Cerebellar cortex (tissue), 1 donor: ENCODE measurements around the gene ZNF511.

Experiments
- DNase-seq: peaks from one replicate; pipeline ENCODE4 v3.0.0-alpha.2; 2015; ENCODE audit warnings: low spot score

ZNF511 gene

DNA sequence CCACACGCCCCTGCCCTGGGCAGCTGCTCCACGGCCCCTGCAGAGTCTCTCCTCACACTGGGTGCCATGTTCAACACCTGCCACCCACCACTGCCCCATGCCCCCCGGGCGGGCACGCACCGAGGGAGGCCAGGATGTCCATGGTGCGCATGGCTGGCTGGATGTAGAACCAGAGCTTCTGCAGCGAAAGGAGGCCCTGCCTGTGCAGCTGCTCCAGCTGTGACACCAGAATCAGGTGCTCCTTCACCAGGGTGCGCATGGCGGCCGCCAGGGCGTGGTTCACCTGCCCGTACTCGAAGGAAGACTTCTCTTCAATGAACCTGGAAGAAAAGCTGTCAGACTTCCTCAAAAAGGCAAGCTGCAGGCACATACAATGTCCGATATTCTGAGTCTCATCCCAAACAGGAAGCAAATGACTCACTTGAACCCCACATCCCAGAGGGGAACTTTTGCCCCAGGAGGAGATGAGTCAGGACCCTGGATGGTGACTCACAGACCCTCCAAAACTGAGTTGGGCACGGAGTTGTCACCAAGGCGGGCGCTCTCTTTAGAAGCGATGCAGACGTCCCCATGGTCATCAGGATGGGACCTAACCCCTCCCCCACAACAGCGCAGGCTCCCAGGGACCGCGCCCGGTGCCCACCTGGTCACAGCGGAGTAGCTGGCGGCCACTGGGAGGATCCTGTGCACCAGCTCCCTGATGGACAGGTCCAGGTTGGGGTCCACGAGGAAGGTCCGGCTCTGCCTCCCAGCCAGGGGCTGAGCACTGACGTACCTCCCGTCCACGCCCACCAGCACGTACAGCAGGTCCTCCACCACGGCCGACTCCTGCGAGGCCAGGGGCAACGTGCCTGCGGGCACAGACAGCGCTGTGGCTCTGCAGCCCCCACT, 15.6 kb upstream of the ZNF511 start:
- DNase-seq: no peak

DNA sequence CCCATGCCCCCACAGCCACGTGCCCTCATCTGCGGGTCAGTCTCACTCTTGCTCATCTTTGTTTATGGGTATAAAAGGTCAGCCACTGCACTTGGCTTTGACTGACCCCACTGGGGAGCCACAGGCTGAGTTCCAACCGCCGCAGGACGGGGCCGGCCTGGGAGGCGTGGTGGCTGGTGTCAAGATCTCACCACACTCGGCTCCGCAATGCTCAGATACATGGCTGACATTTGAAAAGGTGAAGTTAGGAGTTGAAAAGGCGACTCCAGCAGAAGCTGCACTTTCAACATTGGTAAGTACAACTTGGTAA, 14.9 kb upstream of the ZNF511 start:
- DNase-seq: no peak

- no peak for DNase-seq
Measured at GRCh38 chr10:133294189-133294588, 14.5 kb upstream of the ZNF511 start.

DNA sequence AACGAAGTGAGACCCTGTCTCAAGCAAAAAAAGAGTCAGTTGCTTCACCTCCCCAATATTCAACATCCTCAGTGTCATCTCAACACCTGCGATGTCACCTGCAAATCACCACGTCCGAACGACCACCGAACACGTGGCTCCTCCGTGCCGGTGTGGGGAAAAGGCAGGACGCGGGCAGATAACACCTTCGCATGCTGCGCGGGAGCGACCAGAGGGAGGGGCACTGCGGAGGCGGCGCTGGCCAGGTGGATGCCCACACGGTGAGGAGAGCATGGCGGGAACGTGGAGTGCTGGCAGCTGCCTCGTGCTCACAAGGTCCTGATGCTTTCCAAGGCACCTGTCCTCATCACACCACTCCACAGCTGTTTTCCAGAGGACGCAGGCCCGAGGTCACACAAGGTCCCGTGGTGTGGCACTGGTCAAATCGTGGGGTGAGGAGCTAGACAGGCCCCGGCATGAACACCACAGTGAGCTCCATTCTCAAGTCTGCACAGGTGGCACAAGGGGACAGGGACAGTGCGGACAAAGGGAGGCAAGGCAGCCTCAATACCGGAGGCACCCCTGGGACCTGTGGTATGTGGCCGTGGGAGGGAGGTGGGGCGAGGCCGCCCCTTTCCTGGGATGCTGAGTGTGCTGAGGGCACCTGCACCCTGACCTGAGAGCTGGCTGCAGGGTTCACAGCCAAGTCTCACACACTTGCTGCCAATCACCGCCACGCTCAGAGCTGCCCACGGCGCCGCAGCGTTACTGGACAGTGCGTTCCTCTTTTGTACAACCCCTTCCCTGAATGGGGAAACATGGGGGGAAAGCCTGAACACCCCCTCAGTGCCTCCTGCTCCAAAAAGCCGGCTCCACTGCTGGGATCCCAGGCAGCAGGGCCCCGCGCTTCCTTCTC, 13.0 kb upstream of the ZNF511 start:
- DNase-seq: no peak

GRCh38 chr10:133297504-133297903, 11.2 kb upstream of the ZNF511 start:
- DNase-seq: no peak

GRCh38 chr10:133298466-133298865, 10.2 kb upstream of the ZNF511 start:
- no peak for DNase-seq

- DNase-seq: no peak
Measured at GRCh38 chr10:133299224-133299623, 9.5 kb upstream of the ZNF511 start.

DNA sequence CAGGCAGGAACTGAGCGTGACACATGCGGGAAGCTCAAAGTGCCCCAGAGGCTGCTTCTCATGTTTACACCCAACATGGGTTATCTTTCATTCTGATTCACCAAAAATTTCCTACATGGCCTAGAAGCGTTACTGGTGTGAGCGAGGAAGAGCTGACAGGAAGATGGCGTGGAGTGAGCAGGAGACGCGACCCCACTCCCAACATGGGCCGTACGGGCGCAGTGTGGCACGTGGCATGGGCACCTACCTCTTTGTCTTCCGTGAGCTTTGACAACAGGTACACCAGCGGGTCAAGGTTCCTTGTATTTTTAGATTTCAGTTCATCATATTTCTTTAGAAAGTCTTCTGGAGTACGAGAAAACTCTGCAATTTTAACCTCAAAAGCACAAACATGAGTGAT, 9.0 kb upstream of the ZNF511 start:
- DNase-seq: no peak

DNA sequence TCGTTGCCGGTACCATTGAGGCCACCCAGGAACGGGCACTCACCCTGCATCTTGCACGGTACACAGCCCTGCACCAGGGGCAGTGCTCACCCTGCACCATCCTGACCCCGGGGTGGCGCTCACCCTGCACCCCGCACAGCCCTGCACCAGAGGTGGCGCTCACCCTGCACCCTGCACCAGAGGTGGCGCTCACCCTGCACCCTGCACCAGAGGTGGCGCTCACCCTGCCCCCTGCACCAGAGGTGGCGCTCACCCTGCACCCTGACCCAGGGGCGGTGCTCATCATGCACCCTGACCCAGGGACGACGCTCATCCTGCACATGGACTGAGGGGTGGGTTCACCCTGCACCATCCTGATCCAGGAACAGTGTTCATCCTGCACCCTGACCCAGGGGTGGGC, 6.5 kb upstream of the ZNF511 start:
- no peak for DNase-seq

DNA sequence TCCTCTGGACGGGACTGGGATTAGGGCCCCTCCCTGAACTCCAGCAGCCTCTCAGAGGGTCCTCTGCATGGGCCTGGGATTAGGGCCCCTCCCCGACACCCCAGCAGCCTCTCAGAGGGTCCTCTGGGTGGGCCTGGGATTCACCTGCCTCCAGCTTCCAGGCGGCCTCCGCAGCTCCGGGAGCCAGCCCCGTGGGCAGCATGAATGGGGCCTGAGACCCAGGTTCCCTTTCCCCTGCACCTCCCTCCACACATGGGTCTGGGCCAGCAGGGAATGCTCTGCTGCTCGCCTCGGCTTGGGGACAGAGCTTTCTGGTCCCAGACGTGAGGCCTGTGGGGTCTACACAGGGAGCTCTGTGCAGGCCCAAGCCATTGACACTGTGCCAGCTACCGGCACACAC, 5.5 kb upstream of the ZNF511 start:
- no peak for DNase-seq

GRCh38 chr10:133306097-133306476, 2.6 kb upstream of the ZNF511 start:
- no peak for DNase-seq

DNA sequence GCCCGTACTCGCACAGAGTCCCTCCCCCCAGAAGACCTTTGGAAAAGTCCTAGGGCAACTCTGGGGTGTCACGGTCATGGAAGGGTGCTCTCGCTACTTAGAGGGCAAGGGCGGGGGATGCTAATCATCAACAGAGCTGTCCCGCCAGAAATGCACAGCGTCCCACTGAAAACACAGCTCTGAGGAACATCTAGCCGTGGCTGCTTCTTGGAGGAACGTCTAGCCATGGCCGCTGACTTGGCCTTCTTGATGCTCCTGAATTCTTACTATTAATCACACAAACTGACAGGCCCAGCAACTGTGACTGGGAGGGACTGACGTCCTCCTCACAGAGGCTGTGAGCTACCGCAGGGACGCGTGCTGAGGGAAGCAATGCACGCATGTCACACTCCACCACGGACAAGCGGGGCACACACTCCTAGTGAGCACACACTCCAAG, 1.8 kb upstream of the ZNF511 start:
- no peak for DNase-seq

- peak; percentile 78 for DNase-seq
Measured at GRCh38 chr10:133307776-133308420, 816 bp upstream of the ZNF511 start.

DNA sequence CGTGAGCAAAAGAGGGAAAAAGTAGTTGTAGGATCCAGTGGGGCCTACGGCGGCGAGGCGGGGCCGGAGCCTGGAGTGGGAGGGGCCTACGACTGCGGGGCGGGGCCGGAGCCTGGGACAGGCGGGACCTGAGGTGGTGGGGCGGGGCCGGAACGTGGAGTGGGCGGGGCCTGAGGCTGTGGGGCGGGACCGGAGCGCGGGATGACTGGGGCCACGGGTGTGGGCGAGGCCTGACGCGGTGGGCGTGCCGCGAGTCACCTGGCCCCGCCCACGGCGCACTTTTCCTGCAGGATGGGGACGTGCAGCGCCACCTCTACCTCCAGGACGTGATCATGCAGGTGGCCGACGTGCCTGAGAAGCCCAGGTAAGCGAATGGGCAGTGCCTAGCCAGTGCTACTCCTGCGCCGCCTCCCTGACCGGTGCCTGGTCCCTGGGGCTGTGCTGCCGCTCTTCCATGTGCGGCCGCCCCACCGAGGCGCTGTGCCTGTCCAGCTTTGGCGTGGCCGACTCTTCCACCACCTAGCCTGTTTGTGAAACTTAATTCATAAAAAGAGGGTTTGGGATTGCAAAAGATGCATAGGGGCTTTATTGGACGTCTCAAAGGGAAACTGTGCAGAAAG, 496 bp downstream of the ZNF511 start:
- DNase-seq: peak; percentile 86

GRCh38 chr10:133309720-133310398, 1.1 kb downstream of the ZNF511 start:
- no peak for DNase-seq

DNA sequence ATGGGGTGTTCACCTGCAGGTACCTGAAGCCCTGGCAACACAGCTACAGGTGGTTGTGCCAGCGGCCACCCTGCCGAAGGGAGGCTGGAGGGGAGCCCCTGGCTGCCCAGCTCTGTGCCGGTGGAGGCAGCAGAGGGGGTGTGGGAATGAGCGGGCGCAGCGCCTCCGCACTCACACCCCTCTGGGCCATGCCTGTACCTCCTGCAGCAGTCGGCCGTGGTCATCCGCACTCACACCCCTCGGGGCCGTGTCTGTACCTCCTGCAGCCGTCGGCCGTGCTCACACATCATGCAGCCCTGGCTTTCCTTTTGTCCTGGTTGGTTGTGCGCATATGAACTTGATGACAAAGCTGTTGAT, 1.7 kb downstream of the ZNF511 start:
- DNase-seq: no peak

GRCh38 chr10:133310789-133311188, 2.1 kb downstream of the ZNF511 start:
- no peak for DNase-seq

GRCh38 chr10:133311570-133311969, 2.9 kb downstream of the ZNF511 start:
- no peak for DNase-seq

GRCh38 chr10:133312016-133312768, 3.5 kb downstream of the ZNF511 start:
- no peak for DNase-seq

GRCh38 chr10:133312769-133313145, 4.0 kb downstream of the ZNF511 start:
- no peak for DNase-seq

DNA sequence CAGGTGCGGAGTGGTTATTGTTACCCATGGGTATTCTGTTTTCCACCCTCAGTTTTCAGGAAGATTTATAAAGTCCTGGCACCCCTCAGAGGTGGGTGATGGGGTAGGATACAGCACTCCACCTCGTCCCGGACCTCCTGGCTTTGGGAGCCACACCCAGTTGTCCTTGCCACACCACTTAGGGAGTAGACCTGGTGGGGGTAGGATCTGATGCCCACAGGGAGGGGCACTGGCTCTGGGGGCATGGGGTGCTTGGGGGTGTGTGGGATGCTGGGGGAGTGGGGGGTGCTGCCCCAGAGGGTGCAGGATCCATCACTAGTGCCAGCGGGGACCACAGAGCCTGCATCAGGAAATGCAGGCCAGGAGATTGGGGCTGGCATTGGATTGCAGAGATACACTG, 4.5 kb downstream of the ZNF511 start:
- no peak for DNase-seq
